Activated T-cell treated with anti-CD3 and anti-CD28 coated beads for 4 hours (primary cell): Measurements from ENCODE around the gene TP53I3.
"Not testable (repeated sequence)": the region's sequence is repeated elsewhere in the genome, so short reads cannot be mapped to it uniquely, and the experiment has no call there.

Experiments
- DNase-seq: peaks from one replicate; pipeline ENCODE4 v3.0.0-alpha.2; 2020

The TP53I3 gene, protein sequence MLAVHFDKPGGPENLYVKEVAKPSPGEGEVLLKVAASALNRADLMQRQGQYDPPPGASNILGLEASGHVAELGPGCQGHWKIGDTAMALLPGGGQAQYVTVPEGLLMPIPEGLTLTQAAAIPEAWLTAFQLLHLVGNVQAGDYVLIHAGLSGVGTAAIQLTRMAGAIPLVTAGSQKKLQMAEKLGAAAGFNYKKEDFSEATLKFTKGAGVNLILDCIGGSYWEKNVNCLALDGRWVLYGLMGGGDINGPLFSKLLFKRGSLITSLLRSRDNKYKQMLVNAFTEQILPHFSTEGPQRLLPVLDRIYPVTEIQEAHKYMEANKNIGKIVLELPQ

DNA sequence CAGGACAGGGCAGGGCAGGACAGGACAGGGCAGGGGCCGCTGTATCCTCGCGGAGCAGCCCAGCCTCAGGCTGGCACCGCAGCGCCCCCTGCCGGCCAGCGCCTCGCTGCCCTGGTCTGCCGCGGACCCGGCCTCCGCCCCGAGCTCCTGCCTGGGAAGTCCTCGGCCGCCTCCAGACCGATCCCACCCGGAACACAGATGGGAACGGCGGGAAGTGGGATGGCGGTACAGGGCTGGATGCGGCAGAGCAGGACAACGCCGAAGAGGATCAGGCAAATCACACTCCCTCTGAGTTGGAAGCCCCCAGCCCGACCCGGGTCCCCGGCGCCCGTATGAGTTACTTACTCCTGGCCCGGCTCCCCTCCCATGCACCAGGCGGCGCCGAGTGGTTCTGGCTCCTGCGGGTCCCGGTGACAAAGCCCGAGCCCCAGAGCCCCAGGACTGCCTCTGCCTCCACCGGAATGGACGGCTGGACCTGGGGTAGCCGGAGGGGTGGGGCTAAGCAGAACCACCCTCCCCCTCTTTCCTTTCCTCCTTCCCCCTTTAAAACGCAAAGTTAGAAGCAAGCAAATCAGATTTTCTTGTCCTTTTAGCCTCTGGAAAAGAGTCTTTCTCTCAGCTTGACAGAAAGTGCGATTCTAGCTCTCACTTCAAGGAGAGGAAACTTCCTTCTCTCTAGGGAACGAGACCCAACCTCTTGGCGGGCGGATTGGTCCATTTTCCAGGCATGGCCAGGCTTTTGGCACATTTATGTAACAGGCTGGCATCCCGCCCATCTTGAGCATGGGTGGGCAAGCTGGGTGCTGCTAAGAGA, at the start of gene TP53I3:
Gene TP53I3 (minus strand): TSS at position 449 of the 814 bp plus-strand sequence. CDS start 508 bp downstream, outside the sequence.
- DNase-seq, result peak; percentile 74

DNA sequence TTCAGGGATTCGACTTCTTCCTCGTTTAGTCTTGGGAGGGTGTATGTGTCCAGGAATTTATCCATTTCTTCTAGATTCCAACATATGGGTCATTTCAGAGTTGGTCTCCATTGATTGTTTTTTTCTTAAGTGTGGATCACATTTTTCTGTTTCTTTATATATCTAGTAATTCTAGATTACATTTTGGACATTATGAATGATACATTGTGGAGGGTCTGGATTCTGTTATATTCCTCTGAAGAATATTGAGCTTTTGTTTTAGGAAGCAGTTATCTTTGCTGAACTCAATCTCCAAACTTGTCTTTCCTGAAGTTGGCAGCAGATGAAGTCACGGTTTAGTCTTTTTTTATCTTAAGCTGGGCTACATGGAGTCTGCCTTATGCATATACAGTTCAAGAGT, 47.9 kb upstream of the TP53I3 start:
- DNase-seq, result no peak

DNA sequence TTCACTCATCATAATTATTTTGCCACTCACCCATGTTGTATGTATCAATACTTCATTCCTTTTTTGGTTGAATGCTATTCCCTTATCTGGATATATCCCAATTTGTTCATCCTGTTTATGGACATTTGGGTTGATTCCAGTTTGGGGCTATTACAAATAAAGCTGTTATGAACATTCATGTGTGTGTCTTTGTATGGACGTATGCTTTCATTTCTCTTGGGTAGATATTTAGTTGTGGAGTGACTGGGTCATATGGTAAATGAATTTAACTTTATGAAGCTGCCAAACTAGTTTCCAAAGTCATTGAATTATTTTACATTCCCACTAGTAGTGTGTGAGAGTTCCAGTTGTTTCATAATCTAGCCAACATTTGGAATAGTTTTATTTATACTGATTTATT, 41.3 kb upstream of the TP53I3 start:
- no peak for DNase-seq

DNA sequence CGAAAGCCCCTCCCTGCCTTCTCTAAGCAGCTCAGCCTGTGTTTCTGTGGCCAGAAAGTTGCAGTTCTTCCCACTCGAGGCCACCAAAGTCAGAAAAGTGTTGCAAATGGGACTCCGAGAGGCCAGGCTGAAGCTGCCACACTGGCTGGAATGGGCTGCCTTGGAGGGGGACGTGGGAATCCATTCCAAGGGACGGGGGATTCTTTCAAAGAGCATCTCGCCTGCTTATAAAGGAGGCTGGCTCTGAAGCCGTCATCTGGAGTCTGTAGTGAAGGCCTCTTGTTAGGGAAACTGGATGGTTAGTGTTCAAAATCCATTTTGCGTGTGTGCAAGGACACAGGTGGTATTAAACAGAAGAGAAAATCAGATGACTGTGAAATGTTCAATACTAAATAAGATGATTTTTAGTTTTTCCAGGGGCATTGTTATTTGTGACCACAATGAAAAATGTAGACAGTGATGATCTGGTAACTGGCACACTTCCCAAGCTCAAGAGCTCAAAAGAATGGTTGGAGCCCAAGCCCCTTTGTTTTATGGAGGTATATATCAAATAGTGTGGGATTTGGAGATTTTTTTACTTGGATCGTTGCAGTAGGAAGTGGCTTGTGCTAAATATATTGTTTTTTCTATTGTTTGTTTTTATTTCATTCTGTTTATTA, 39.4 kb upstream of the TP53I3 start:
- peak; percentile 7 for DNase-seq

DNA sequence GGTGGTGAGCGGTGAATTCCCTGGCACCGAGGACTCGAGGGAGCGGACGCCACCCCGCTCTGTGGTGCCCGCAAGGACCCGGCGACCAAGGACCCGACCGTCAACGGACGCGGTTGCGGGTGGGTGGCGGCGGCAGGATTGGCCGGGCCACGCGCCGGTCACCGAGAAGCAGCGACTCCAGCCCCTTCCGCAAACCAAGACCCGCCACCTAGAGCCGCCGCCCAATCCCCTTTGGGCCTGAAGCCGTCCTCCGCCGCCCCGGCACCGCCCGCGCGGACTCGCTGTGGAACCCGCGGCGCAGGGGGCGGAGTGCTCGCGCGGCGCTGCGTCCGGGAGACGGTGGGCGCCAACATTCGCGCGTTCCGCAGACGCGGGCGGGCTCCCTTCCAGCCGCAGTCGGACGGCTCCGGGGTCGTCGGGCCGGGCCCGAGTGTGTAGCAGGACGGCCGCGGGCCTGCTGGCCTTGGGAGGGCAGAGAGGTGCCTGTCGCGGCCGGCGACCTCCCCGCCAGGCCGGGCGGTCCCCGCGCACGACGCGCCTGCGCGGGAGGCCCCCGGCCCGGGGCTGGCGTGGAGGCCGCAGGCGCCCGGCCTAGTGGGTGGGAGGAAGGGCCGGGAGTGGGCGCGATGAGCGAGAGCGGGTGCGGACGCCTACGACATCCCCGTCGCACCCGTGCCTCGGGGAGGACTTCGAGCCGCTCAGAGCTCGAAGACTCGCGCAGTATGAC, 38.7 kb upstream of the TP53I3 start, which contains the start of the genes FAM228B and PFN4:
Gene FAM228B (plus strand): TSS at position 275 of the 727 bp plus-strand sequence. CDS start 893 bp downstream, outside the sequence.
Gene PFN4 (minus strand): TSS at position 140 of the 727 bp plus-strand sequence. CDS start 799 bp downstream, outside the sequence.
- DNase-seq, result peak; percentile 23

DNA sequence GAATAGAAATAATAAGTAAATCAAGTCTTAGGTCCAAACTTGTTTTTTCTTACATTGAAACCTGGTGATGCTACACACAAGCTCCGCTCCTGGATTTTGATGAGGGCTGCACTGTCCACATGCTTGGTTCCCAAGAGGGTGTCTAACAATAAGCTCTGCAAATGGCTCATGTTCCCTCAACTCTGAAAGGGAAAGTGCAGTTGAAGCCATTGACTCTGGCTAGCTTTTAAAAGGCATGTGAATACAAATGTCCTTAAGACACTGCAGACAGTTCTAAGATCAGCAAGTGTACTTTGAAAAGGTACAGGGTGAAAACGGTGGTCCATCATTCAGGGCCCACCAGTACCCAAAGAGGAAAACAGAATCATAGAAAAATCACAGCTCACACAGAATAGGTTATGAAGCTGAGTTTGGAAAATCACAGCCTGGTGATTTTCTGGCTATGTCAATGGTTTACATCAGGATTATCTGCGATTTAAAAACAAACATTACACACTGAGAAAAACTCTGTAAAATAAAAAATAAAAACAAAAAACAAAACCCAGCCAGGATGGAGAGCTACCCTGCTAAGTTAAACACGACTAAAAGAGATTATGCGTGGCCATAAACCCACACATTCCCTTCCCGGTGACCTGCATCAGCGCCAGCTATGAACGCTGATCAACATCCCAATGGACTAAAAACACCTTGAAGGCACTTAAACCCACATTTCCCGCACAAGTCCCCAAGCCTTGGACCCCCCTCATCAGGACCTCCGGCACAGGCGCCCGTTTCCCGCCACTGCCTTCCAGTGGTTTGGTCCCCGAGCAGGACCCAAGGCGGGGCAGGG, 37.9 kb upstream of the TP53I3 start:
- no peak for DNase-seq

DNA sequence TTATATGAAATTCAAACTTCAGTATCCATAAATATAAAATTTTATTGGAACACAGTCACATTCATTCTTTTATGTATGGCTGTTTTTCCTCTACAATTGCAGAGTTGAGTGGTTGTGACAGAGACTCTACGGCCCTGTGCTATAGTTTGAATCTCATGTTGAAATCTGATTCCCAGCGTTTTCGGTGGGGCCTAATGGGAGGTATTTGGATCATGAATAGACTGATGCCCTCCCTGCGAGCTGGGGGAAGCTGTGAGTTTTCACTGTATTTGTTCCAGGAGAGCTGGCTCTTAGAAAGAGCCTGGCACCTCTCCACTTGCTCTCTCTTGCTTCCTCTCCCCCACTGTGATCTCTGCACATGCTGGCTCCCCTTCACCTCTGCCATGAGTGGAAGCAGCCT, 36.8 kb upstream of the TP53I3 start:
- no peak for DNase-seq

DNA sequence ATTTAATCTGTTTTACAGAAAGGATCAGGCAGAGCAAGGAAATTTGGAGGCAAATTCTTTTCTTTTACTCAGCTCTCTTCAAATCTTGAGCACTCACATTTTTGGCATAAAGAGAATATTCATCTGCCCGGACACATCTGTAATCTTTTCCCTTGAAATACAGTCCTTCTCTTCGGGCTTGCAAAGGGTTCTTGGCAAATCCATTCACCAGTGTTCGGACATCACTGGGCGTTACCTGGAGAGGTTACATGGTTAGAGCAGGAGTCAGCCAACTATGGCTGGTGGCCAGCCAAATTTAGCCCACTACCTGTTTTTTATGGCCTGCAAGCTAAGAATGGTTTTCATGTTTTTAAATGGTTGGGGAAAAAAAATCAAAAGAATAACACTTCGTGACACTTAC, 36.4 kb upstream of the TP53I3 start:
- no peak for DNase-seq

DNA sequence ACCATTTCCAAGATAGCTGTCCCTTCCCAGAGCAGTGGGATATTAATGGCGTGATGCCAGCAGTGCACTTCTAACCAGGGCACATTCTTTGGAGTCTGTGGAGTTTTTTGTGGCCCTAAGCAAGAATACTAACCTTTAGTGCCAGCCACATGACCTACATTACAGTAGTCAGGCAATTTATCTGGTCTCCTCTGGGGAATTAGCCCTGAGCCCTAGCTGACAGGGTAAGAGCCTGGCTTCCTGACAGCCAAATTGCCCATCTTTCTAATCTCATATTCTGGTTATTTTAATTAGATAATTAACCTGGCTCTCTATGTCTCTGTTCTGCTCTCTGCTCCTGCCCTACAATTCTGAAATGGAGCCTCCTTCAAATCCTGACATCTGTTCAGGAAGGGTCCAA, 33.3 kb upstream of the TP53I3 start:
- DNase-seq, result no peak

DNA sequence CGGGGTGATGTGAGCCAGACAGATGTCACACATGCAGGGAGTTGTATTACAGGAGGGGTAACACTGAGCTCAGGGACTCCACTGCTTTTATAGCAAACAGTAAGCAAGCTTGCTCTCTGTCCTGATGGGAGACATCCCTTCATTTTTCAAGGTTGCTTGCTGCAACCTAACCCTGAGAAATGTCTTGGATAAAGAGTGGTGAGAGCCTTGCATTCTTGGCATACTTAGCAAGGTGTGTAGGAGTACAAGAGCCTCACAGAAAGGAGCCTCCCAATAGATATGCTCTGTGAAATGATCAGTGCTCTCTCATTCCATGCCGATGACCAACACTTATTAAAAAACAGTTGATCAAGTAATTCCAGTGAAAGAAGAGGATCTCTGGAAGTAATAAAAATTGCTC, 30.4 kb upstream of the TP53I3 start:
- no peak for DNase-seq

DNA sequence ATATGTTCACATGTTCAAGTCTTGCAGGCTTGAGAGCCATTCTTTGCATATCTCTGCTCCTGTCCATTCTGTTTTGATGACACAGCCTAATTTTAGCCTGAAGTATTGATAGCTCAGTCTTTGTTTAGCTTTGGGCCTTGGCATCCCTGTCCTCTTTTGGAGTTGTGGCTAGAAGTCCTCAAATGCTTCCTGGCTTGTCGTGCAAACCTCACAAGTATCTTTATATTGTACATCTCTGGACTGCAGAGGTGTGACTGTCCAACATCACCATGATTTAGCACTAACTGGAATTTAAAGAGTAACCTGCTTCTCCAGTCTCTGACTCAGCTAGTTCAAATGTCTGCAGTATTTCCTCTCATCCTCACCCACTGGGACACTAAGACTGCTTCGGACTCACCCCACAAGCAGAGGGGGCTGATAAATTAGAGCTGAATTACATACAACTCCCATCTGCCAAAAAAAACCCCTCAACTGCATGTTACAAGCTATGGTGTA, 26.8 kb upstream of the TP53I3 start:
- DNase-seq, result no peak

DNA sequence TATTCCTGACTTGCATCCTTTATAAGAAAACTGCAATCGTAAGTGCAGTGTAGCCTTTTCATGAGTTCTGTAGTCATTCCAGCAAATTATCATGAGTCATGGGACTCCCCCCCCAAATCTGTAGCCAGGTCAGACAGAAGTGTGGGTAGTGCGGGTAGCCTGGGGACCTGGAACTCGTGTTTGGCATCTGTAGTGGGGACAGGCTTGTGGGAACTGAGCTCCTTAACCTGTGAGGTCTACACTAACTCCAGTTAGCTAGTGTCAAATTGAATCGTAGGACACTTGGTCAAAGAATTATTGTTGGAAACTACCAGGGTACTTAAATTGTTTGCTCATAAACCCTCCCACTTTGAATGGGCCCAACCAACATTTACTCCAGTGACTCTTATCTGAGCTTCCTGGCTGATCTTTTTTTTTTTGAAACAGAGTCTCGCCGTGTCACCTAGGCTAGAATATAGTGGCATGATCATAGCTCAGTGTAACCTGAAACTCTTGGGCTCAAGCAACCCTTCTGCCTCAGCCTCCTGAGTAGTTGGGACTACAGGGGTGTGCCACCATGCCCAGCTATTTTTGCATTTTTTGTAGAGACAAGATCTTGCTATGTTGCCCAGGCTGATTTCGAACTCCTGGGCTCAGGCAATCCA, 26.1 kb upstream of the TP53I3 start:
- no peak for DNase-seq

DNA sequence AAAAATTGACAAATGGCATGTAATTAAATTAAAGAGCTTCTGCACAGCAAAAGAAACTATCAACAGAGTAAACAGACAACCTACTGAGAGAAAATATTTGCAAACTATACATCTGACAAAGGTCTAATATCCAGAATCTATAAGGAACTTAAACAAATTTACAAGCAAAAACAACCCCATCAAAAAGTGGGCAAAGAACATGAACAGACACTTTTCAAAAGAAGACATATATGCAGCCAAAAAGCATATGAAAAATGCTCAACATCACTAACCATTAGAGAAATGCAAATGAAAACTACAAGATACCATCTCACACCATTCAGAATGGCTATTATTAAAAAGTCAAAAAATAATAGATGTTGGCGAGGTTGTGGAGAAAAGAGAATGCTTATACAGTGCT, 24.8 kb upstream of the TP53I3 start:
- DNase-seq, result not testable (repeated sequence)

DNA sequence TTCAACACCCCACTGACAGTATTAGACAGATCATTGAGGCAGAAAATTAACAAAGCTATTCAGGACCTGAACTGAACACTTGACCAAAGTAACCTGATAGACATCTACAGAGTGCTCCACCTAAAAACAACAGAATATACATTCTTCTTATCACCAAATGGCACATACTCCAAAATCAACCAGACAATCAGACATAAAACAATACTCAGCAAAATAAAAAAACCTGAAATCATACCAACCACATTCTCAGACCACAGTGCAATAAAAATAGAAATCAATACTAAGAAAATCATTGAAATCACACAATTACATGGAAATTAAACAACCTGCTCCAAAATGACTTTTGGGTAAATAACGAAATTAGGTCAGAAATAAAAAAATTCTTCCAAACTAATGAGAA, 22.7 kb upstream of the TP53I3 start:
- no peak for DNase-seq

DNA sequence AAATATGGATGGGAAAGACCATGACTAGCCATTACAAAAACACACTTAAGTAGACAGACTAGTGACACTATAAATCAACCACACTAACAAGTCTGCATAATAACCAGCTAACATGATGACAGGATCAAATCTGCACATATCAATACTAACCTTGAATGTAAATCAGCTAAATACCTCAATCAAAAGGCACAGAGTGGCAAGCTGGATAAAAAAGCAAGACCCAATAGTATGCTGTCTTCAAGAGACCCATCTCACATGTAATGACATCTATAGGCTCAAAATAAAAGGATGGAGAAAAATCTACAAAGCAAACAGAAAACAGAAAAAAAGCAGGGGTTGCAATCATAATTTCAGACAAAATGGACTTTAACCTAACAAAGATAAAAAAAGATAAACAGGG, 22.2 kb upstream of the TP53I3 start:
- DNase-seq, result no peak

DNA sequence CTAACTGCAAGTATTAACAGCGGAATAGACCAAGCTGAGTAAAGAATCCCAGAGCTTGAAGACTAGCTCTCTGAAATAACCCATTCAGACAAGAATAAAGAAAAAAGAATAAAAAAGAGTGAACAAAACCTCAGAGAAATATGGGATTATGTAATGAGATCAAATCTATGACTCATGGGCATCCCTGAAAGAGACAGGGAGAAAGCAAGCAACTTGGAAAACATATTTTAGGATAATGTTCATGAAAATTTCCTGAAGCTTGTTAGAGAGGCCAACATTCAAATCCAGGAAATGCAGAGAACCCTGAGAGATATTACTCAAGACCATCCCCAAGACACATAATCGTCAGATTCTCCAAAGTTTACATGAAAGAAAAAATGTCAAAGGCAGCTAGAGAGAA, 21.2 kb upstream of the TP53I3 start:
- DNase-seq, result no peak

DNA sequence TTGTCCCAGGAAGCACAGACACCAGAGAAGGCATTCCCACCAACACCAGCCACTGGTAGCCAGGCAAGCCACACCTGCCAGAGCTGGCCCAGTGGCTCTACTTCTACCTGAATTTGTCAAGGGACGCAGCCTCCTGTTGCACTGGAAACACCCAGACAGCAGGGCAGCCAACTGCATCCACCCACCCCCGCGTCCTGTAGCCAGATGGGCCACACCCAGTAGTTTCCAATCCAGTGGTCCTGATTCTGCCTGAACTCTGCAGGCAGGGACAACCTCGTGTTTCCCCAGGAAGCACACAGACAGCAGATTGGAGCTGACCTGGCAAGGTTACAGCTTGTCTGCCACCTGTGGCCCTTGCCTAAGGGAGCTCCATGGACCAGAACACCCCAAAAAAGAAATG, 20.3 kb upstream of the TP53I3 start:
- DNase-seq, result no peak

DNA sequence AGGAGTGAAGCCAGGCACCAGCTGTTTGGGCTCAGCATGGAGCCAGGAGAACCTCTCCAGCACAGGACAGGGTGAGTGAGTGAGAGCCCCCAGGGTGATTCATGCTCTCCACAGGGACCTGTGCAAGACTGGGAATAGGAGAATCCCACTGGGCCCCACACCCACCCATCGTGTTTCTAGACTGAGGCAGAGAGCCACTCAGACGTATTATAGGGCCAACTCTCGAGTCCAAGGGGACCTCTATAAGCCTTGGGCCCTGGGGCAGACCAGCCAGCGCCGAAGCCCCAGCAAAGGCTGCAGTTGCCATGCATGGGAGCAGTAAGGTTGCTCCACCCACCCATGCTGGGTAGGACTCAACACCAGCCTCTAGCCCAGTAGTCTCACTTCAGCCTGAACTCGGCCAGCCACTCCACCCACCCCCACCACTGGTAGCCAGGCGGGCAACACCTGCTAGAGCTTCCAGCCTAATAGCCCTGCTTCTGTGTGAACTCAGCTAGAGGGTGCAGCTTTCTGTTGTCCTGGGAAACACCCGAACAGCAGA, 19.5 kb upstream of the TP53I3 start:
- no peak for DNase-seq

DNA sequence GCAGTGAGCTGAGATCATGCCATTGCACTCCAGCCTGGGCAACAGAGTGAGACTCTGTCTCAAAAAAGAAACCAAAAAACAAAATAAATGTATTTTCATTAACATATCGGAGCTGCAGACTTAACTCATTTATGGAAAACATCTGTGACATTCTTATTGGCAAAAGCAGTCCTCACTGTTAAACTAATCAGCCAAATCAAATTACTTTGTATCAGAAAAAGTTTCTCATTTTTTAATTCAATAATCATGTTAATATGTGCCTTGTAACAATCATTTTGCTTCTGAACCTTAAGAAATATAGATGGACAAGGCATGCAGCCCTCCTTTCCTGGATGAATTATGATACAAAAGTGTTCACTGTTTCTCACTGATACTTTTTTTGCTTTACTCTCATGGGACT, 18.0 kb upstream of the TP53I3 start:
- no peak for DNase-seq

DNA sequence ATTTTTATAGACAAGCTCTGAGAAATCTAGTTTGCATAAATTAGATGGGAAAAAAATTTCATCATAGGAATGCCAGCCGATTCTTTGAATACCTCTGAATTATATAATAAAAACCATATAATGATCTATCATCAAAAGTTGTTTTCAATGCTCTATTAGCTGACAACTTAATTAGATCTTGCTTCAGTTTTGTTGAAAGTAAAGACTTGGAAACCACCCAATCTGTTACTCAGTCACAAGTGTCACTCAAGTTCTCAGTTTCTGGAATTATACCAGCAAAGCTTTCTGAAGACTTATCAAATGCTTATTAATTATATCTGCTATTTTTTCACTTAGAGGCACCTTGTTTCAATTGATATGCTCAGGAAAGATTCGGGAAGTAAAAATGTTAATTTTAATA, 17.4 kb upstream of the TP53I3 start:
- DNase-seq, result no peak

DNA sequence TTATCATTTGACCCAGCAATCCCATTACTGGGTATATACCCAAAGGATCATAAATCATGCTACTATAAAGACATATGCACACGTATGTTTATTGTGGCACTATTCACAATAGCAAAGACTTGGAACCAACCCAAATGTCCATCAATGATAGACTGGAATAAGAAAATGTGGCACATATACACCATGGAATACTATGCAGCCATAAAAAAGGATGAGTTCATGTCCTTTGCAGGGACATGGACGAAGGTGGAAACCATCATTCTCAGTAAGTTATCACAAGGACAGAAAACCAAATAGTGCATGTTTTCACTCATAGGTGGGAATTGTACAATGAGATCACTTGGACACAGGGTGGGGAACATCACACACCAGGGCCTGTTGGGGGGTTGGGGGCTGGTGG, 16.1 kb upstream of the TP53I3 start:
- not testable (repeated sequence) for DNase-seq
